Stimulated activated naive CD8-positive, alpha-beta T cell treated with anti-CD3 and anti-CD28 coated beads, Interleukin-15, Interleukin-2, amounts not matched to agents 100 ng/mL and 50 ng/mL, for 24 hours (primary cell): ENCODE measurements around the gene SMC4.
A peak's percentile ranks its signal among the peaks of the same experiment; 100 is the strongest.

ENCODE experiments used
- H3K27ac Mint-ChIP-seq: one replicate; pipeline ENCODE4 v1.8.0; 2021; ENCODE audit warnings: mild to moderate bottlenecking, mixed read lengths
- H3K27me3 Mint-ChIP-seq: one replicate; pipeline ENCODE4 v1.8.0; 2021; ENCODE audit warnings: mixed read lengths
- H3K36me3 Mint-ChIP-seq: one replicate; pipeline ENCODE4 v1.8.0; 2021; ENCODE audit warnings: low read depth, mixed read lengths
- H3K4me1 Mint-ChIP-seq: one replicate; pipeline ENCODE4 v1.8.0; 2021; ENCODE audit warnings: low read depth, mixed read lengths
- H3K4me3 Mint-ChIP-seq: one replicate; pipeline ENCODE4 v1.8.0; 2021; ENCODE audit warnings: mild to moderate bottlenecking, mixed read lengths
- H3K9me3 Mint-ChIP-seq: one replicate; pipeline ENCODE4 v1.8.0; 2021; ENCODE audit warnings: mixed read lengths

Gene SMC4

DNA sequence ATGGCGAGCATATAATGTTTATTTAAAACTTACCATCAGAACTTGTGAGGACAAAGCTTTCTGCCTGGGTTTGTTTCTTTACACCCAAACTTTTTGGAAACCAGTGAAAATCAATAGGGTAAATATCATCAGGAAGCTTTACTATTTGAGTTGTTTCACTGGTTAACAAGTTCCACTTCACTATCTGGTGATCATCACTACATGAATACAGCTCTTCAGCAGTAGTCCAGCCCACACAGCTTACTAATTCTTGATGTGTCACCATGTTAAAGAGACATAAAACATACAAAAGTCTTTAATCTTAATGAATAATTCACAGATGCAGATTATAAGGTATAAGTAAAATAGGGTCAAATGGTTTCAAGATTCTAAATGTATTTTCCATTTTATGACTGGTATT, 18.0 kb upstream of the SMC4 start:
- H3K27ac Mint-ChIP-seq, result no peak overlapping the region
- peaks cover 21% of the 10 kb centered on the region for H3K36me3 Mint-ChIP-seq
- no peaks in the 10 kb centered on the region for H3K27me3 Mint-ChIP-seq
- no peak overlapping the region for H3K4me3 Mint-ChIP-seq
- peaks cover 3% of the 10 kb centered on the region for H3K4me1 Mint-ChIP-seq
- no peaks in the 10 kb centered on the region for H3K9me3 Mint-ChIP-seq

GRCh38 chr3:160384639-160385318, 14.7 kb upstream of the SMC4 start:
- Mint-ChIP-seq H3K4me1 (peaks cover 3% of the 10 kb centered on the region), H3K27me3 (no peaks in the 10 kb centered on the region), H3K27ac (no peak overlapping the region), H3K9me3 (no peaks in the 10 kb centered on the region), H3K4me3 (no peak overlapping the region), H3K36me3 (peaks cover 32% of the 10 kb centered on the region)

GRCh38 chr3:160390565-160391138, 8.8 kb upstream of the SMC4 start:
- Mint-ChIP-seq H3K4me3 (no peak overlapping the region), H3K4me1 (no peaks in the 10 kb centered on the region), H3K27me3 (no peaks in the 10 kb centered on the region), H3K36me3 (peaks cover 21% of the 10 kb centered on the region), H3K9me3 (no peaks in the 10 kb centered on the region), H3K27ac (no peak overlapping the region)

- Mint-ChIP-seq H3K4me3 (no peak overlapping the region), H3K27me3 (no peaks in the 10 kb centered on the region), H3K27ac (no peak overlapping the region), H3K9me3 (no peaks in the 10 kb centered on the region), H3K4me1 (peaks cover 7% of the 10 kb centered on the region), H3K36me3 (peaks cover 13% of the 10 kb centered on the region)
Observed at GRCh38 chr3:160392798-160393197, 6.7 kb upstream of the SMC4 start.

DNA sequence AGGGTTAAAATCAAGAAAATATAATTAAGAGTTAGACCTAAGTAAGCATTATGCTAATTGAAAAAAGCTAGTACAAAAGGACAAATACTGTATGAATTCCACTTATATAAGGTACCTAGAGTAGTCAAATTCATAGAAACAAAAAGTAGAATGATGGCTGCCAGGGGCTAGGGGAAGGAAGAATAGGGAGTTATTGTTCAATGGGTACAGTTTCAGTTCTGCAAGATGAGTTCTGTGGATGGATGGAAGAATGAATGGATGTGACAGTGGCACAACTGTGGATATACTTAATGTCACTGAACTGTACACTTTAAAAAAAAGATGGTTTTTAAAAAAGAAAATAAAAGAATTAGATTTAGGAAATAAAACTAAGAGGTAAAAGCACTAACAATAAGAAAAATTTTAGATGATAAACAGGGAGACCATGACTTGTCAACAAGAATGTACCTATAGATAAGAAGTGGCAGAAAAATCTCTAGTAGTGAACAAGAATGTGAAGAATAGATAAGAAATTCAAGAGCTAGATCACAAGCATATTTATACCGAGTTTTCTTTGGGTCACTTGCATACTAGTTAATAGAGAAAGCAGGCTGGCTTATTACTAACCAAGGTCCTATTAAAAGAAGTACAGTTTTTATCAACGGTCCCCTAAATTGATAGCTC, 6.0 kb upstream of the SMC4 start:
- no peak overlapping the region for H3K27ac Mint-ChIP-seq
- no peak overlapping the region for H3K4me3 Mint-ChIP-seq

DNA sequence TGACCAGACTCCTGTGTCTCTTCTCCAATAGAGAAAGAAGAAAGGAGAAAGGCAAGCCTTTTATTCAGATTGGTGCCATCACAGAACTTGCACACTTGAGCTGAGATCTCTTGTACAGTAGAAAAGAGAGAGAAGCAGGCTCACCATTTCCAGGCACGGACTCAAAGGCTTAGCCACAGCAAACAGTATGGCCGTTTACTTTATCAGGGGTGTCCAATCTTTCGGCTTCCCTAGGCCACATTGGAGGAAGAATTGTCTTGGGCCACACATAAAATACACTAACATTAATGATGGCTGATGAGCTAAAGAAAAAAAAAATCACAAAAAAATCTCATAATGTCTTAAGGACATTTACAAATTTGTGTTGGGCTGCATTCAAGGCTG, 5.4 kb upstream of the SMC4 start:
- Mint-ChIP-seq H3K27me3 (no peaks in the 10 kb centered on the region), H3K9me3 (no peaks in the 10 kb centered on the region), H3K36me3 (peaks cover 9% of the 10 kb centered on the region), H3K27ac (no peak overlapping the region), H3K4me3 (no peak overlapping the region), H3K4me1 (peaks cover 17% of the 10 kb centered on the region)

More for the DNA sequence above, 6.0 kb upstream of the SMC4 start:
- Mint-ChIP-seq H3K9me3 (no peaks in the 10 kb centered on the region), H3K27me3 (no peaks in the 10 kb centered on the region), H3K36me3 (peaks cover 9% of the 10 kb centered on the region), H3K4me1 (peaks cover 13% of the 10 kb centered on the region)

GRCh38 chr3:160395297-160395696, 4.2 kb upstream of the SMC4 start:
- Mint-ChIP-seq H3K9me3 (no peaks in the 10 kb centered on the region), H3K4me1 (peaks cover 22% of the 10 kb centered on the region), H3K27me3 (peaks cover 3% of the 10 kb centered on the region), H3K4me3 (no peak overlapping the region), H3K27ac (no peak overlapping the region), H3K36me3 (peaks cover 14% of the 10 kb centered on the region)

- peaks cover 9% of the 10 kb centered on the region for H3K27me3 Mint-ChIP-seq
- H3K4me3 Mint-ChIP-seq, result peak overlapping the region; percentile 97
- H3K4me1 Mint-ChIP-seq, result peaks cover 51% of the 10 kb centered on the region
- H3K36me3 Mint-ChIP-seq, result peaks cover 40% of the 10 kb centered on the region
- H3K9me3 Mint-ChIP-seq, result no peaks in the 10 kb centered on the region
- peak overlapping the region; percentile 99 for H3K27ac Mint-ChIP-seq
Observed at GRCh38 chr3:160398820-160399124, 678 bp upstream of the SMC4 start.

DNA sequence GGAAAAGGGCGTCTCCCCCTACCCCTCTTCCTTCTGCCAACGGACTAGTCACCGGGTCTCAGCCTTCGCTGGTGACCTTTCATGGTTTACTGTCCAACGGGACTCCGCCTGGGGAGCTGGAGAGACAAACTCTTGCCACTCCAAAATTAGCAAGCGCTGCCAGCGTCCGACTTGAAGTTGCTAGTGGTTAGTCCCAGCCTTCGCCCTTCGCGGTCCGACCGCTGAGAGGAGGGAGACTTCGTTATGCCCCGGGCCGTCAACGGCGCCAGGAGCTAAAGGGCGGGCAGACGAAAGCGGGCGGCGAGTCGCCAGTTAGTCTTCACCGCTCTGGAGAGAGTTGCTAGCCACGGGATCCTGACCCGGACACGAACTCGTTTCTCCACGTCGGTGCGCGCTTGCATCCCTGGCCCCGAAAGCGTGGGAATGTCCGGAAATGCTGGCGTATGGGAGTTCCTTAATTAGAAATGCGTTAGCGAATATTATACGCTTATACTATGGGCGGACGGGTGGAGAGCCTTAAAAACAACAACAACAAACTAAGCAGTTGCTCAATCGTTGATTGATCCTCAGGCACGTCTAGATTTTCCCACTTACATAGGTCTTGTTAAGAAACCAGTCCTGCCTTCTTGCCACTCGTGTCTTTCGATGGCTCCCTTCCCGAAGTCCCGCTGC, 716 bp downstream of the SMC4 start:
- H3K27ac Mint-ChIP-seq, result peak overlapping the region; percentile 99
- peak overlapping the region; percentile 97 for H3K4me3 Mint-ChIP-seq
- H3K9me3 Mint-ChIP-seq, result no peaks in the 10 kb centered on the region
- H3K27me3 Mint-ChIP-seq, result peaks cover 9% of the 10 kb centered on the region
- peaks cover 54% of the 10 kb centered on the region for H3K36me3 Mint-ChIP-seq
- peaks cover 56% of the 10 kb centered on the region for H3K4me1 Mint-ChIP-seq

- Mint-ChIP-seq H3K27ac (peak overlapping the region; percentile 63), H3K4me3 (peak overlapping the region; percentile 97), H3K4me1 (peaks cover 56% of the 10 kb centered on the region), H3K27me3 (peaks cover 9% of the 10 kb centered on the region), H3K36me3 (peaks cover 58% of the 10 kb centered on the region), H3K9me3 (no peaks in the 10 kb centered on the region)
Observed at GRCh38 chr3:160400702-160401150, 1.3 kb downstream of the SMC4 start.

GRCh38 chr3:160401291-160402095, 2.0 kb downstream of the SMC4 start:
- Mint-ChIP-seq H3K4me1 (peaks cover 56% of the 10 kb centered on the region), H3K36me3 (peaks cover 65% of the 10 kb centered on the region), H3K27me3 (peaks cover 9% of the 10 kb centered on the region), H3K9me3 (no peaks in the 10 kb centered on the region), H3K27ac (peak overlapping the region; percentile 63), H3K4me3 (peak overlapping the region; percentile 97)

GRCh38 chr3:160402221-160403027, 3.0 kb downstream of the SMC4 start:
- H3K27ac Mint-ChIP-seq, result no peak overlapping the region
- H3K4me3 Mint-ChIP-seq, result peak overlapping the region; percentile 97
- peaks cover 9% of the 10 kb centered on the region for H3K27me3 Mint-ChIP-seq
- peaks cover 50% of the 10 kb centered on the region for H3K4me1 Mint-ChIP-seq
- H3K36me3 Mint-ChIP-seq, result peaks cover 69% of the 10 kb centered on the region
- no peaks in the 10 kb centered on the region for H3K9me3 Mint-ChIP-seq

GRCh38 chr3:160403028-160403545, 3.6 kb downstream of the SMC4 start:
- Mint-ChIP-seq H3K36me3 (peaks cover 75% of the 10 kb centered on the region), H3K4me1 (peaks cover 48% of the 10 kb centered on the region), H3K27me3 (peaks cover 9% of the 10 kb centered on the region), H3K9me3 (no peaks in the 10 kb centered on the region), H3K27ac (no peak overlapping the region), H3K4me3 (peak overlapping the region; percentile 97)
